Retinal pigment epithelial cell (primary cell): ENCODE data around the gene SLC35F4.

Source experiments
- DNase-seq: peaks from one replicate; pipeline ENCODE4 v3.0.0-alpha.2; 2010; ENCODE audit warnings: low read depth
- H3K4me3 ChIP-seq: 2 replicates; pipeline ENCODE4 v1.5.1; 2011; ENCODE audit warnings: mild to moderate bottlenecking, low read length, control low read depth, moderate library complexity
- CTCF ChIP-seq: conservative IDR thresholded peaks from 2 replicates; pipeline ENCODE4 v1.5.1; 2011; ENCODE audit warnings: low read depth, low read length, control low read depth, inconsistent platforms

Gene SLC35F4

GRCh38 chr14:57865403-57866198, at the start of gene SLC35F4:
Gene SLC35F4, minus strand, starts transcription at chr14:57866092.
- H3K4me3 ChIP-seq: no peak within 1 kb of the TSS
- TF ChIP-seq CTCF: no peak
- no peak for DNase-seq

GRCh38 chr14:57909626-57910025, 43.7 kb upstream of the SLC35F4 start:
- TF ChIP-seq CTCF: no peak
- DNase-seq: no peak
- no peak overlapping the region for H3K4me3 ChIP-seq

GRCh38 chr14:57903954-57904353, 38.1 kb upstream of the SLC35F4 start:
- H3K4me3 ChIP-seq: no peak overlapping the region
- no peak for DNase-seq
- TF ChIP-seq CTCF: no peak

GRCh38 chr14:57898837-57899572, 33.1 kb upstream of the SLC35F4 start:
- no peak overlapping the region for H3K4me3 ChIP-seq
- TF ChIP-seq CTCF: no peak
- DNase-seq: no peak

- TF ChIP-seq CTCF: no peak
- DNase-seq: no peak
- H3K4me3 ChIP-seq: no peak overlapping the region
These were observed 31.4 kb upstream of the SLC35F4 start for GRCh38 chr14:57897144-57897748.

GRCh38 chr14:57889245-57889644, 23.4 kb upstream of the SLC35F4 start:
- TF ChIP-seq CTCF: no peak
- peak; percentile 77 for DNase-seq
- H3K4me3 ChIP-seq: no peak overlapping the region
